ENCODE measurements around the gene CNIH2. TPM values are rescaled to one million over a fixed set of nuclear protein-coding genes. Genes with fewer than 3 reads are reported as not detected.
"Not testable (repeated sequence)": the region's sequence is repeated elsewhere in the genome, so short reads cannot be mapped to it uniquely, and the experiment has no call there.

CNIH2 gene
- total RNA-seq, 1 donor from 2014 or later = not detected

- intact Hi-C loops (cut with DNase I) = no loop called here
- no peak for ATAC-seq
- no peak for DNase-seq (ENCODE audit: missing footprints)
Measured at GRCh38 chr11:66251809-66252208, 26.2 kb upstream of the CNIH2 start.

GRCh38 chr11:66253081-66253480 is 24.9 kb upstream of the CNIH2 start:
- ATAC-seq; DNase-seq (ENCODE audit: missing footprints); intact Hi-C loops (cut with DNase I): not testable (repeated sequence)

GRCh38 chr11:66258473-66258893 is 19.5 kb upstream of the CNIH2 start:
- ATAC-seq = peak; percentile 1
- no peak for DNase-seq (ENCODE audit: missing footprints)
- intact Hi-C loops (cut with DNase I) = loop anchor here (1.0 kb wide), 1 partner anchor 36 kb away; no protein-coding TSS in a partner anchor

GRCh38 chr11:66259225-66259624 is 18.8 kb upstream of the CNIH2 start:
- ATAC-seq (no peak), DNase-seq (ENCODE audit: missing footprints) (no peak)
- intact Hi-C loops (cut with DNase I) = no loop called here

- no peak for ATAC-seq
- no peak for DNase-seq (ENCODE audit: missing footprints)
- intact Hi-C loops (cut with DNase I) = no loop called here
Measured at GRCh38 chr11:66259956-66260355, 18.0 kb upstream of the CNIH2 start.

- ATAC-seq (no peak), DNase-seq (ENCODE audit: missing footprints) (no peak)
Measured at GRCh38 chr11:66261578-66261977, 16.4 kb upstream of the CNIH2 start.

GRCh38 chr11:66262191-66262590 is 15.8 kb upstream of the CNIH2 start:
- intact Hi-C loops (cut with DNase I) = no loop called here
- ATAC-seq (no peak), DNase-seq (ENCODE audit: missing footprints) (no peak)

More at GRCh38 chr11:66261578-66261977, 16.4 kb upstream of the CNIH2 start:
- intact Hi-C loops (cut with DNase I) = no loop called here

- no peak for DNase-seq (ENCODE audit: missing footprints)
- no peak for ATAC-seq
- intact Hi-C loops (cut with DNase I) = no loop called here
Measured at GRCh38 chr11:66262696-66263095, 15.3 kb upstream of the CNIH2 start.

- DNase-seq (ENCODE audit: missing footprints) (no peak), ATAC-seq (no peak)
- intact Hi-C loops (cut with DNase I) = no loop called here
Measured at GRCh38 chr11:66263231-66263630, 14.7 kb upstream of the CNIH2 start.

GRCh38 chr11:66263785-66264184 is 14.2 kb upstream of the CNIH2 start:
- intact Hi-C loops (cut with DNase I) = no loop called here
- DNase-seq (ENCODE audit: missing footprints) = no peak
- no peak for ATAC-seq

- intact Hi-C loops (cut with DNase I) = no loop called here
- ATAC-seq (no peak), DNase-seq (ENCODE audit: missing footprints) (no peak)
Measured at GRCh38 chr11:66264383-66264782, 13.6 kb upstream of the CNIH2 start.

GRCh38 chr11:66264914-66265313 is 13.1 kb upstream of the CNIH2 start:
- no peak for ATAC-seq
- no peak for DNase-seq (ENCODE audit: missing footprints)
- intact Hi-C loops (cut with DNase I) = no loop called here

- DNase-seq (ENCODE audit: missing footprints) = no peak
- intact Hi-C loops (cut with DNase I) = no loop called here
Measured at GRCh38 chr11:66265531-66266377, 12.2 kb upstream of the CNIH2 start.

GRCh38 chr11:66266378-66267038 is 11.5 kb upstream of the CNIH2 start:
- DNase-seq (ENCODE audit: missing footprints) = no peak
- no peak for ATAC-seq
- intact Hi-C loops (cut with DNase I) = no loop called here

More at GRCh38 chr11:66265531-66266377, 12.2 kb upstream of the CNIH2 start:
- no peak for ATAC-seq

- no peak for ATAC-seq
- intact Hi-C loops (cut with DNase I) = no loop called here
- DNase-seq (ENCODE audit: missing footprints) = no peak
Measured at GRCh38 chr11:66267039-66267378, 11.0 kb upstream of the CNIH2 start.

GRCh38 chr11:66267379-66268243 is 10.4 kb upstream of the CNIH2 start:
- DNase-seq (ENCODE audit: missing footprints) = peak; percentile 95
- intact Hi-C loops (cut with DNase I) = no loop called here
- ATAC-seq = peak; percentile 88

GRCh38 chr11:66268244-66268951 is 9.6 kb upstream of the CNIH2 start, which contains the start of gene RAB1B:
TSS of gene RAB1B (plus strand) at chr11:66268639. CDS start at chr11:66268680, 41 bp downstream.
- DNase-seq (ENCODE audit: missing footprints) = peak; percentile 100
- intact Hi-C loops (cut with DNase I) = no loop called here
- peak; percentile 94 for ATAC-seq

All from Right ventricle myocardium inferior (tissue), 1 donor.